Melanocyte of skin (primary cell): ENCODE measurements around the gene XIAP. TPM values are rescaled to one million over a fixed set of nuclear protein-coding genes. Genes with fewer than 3 reads are reported as not detected.

Source experiments
- small RNA-seq, 2 donors: library from RNA; depleted of rRNA; stranded (forward); fragments of <200 nt; gene quantifications; one replicate each; pipeline ENCODE3, GENCODE V24; 2012
- total RNA-seq, 2 donors: library from RNA; depleted of rRNA; stranded (reverse); fragments of >200 nt; gene quantifications; 2 replicates each; pipeline ENCODE4 v1.2.3, GENCODE V29; 2012

XIAP gene
- total RNA-seq = 10 to 100 TPM; 11.0 to 14.0 TPM

GRCh38 chrX:123859846-123860838 lies at the start of gene XIAP:
XIAP (plus strand) TSS chrX:123860053; CDS start chrX:123885663, 25,610 bp downstream.

DNA sequence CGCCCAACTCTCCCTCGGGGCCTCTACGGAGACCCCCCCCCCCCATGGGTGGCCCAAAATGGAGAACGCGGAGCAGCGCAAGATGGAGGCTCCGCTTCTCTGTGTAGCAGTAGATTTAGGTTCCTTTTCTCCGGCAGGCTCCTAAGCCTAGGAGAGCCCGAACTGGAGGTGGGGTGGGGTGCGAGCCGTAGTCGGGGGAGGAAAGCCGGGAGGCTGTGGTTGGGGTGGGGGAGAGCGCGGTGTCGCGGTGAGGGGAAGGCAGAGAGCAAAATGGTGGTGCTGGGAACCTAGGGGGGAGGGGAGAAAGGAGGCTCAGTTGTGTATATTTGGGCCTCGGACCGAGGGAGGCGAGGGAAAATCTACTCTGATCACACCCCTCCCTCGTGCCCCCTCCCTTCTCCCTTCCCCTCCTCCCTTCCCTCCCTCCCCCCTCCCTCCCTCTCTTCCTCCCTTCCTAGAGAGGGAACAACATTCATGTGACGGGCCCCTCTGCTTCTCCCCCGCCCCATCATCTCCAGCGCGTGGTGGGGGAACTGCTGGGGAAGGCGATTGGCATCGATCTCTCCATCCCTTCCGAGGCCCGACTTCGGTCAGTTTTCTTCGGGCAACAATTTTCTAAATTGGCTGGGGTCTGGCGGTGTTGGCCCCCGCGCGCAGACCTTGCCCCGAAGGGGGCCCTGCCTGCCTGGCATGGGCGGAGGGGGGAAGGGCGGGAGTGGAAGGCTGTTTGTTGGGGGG lies 101.6 kb downstream of the XIAP start, which contains the start of gene STAG2:
STAG2 (plus strand) TSS at position 439 of the 738 bp plus-strand sequence. CDS start 60,922 bp downstream, outside the sequence.

Small RNAs within 50 kb of the gene (small RNA-seq; reads per million reads assigned to genes)
- gene RF00019 (0 reads per million in 2 donors), gene RN7SL190P (0 reads per million in 2 donors), gene RNU6-122P (0 reads per million in 2 donors)

Other genes with a start within 250 kb of the XIAP start
- gene THOC2, start 127.0 kb upstream of the XIAP start, total RNA-seq = 10 to 100 TPM; 46.8 to 66.6 TPM
- gene STAG2, start 101.7 kb downstream of the XIAP start, total RNA-seq = 10 to 100 TPM; 37.5 to 54.6 TPM